Neutrophil (primary cell): ENCODE measurements around the gene ARHGEF25.

Experiments
- H3K27ac ChIP-seq: fragments of 200-600 bp; sonication (generic); 2 replicates; pipeline ENCODE4 v1.5.1; 2016; ENCODE audit warnings: mild to moderate bottlenecking, moderate library complexity
- H3K27me3 ChIP-seq: fragments of 200-600 bp; sonication (generic); 2 replicates; pipeline ENCODE4 v1.6.0; 2016; ENCODE audit warnings: mild to moderate bottlenecking
- H3K36me3 ChIP-seq: fragments of 200-600 bp; sonication (generic); 2 replicates; pipeline ENCODE4 v1.5.1; 2017
- H3K4me1 ChIP-seq, 2 experiments: fragments of 200-600 bp in 1 of 2; sonication (generic) in 1 of 2; 1 replicate in 1 of 2; 2 replicates in 1 of 2; pipeline versions ENCODE4 v1.5.1 to v1.6.1; 2013 to 2016; ENCODE audit warnings: low read depth in 1 of 2, low read length in 1 of 2, mild to moderate bottlenecking in 1 of 2, moderate library complexity in 1 of 2; ENCODE audit not compliant: control insufficient read depth in 1 of 2, insufficient read depth in 1 of 2
- H3K4me3 ChIP-seq, 2 experiments: fragments of 200-600 bp in 1 of 2; sonication (generic) in 1 of 2; 1 replicate in 1 of 2; 2 replicates in 1 of 2; pipeline ENCODE4 v1.5.1; 2013 to 2016; ENCODE audit warnings: low read depth in 1 of 2, low read length in 1 of 2, mild to moderate bottlenecking in 1 of 2, moderate library complexity in 1 of 2
- H3K9me3 ChIP-seq: fragments of 200-600 bp; sonication (generic); 2 replicates; pipeline ENCODE4 v1.5.1; 2016
- TF ChIP-seq, protein P1 (sequence below): fragments of 200-600 bp; sonication (generic); IDR thresholded peaks from 2 replicates; pipeline ENCODE4 v1.5.1; 2016; ENCODE audit warnings: antibody characterized with exemption

ARHGEF25 gene

DNA sequence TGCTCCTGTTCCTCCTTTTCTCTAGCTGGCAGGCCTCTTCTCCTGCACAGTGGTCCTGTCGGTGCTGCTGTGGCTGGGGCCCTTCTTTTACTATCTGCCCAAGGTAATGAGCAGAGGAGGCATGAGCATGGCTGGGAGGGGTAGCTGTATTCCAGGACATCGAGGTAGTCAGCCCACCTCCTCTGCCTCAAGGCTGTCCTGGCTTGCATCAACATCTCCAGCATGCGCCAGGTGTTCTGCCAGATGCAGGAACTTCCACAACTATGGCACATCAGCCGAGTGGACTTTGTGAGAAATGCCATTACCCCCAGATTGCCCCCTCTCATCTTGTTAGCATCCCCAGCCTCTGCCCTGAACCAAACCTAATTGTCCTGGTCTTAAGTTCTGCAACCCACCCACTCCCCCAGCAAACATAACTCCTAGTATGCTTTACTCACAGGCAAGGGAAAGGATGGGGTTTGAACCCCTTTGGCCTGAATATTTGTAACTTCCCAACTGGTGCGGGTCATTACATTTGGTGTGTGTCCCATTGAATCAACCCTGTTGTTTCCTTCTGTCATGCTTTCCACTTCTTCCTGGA, 12.7 kb downstream of the ARHGEF25 start:
- H3K27me3 ChIP-seq: peaks cover 100% of the 10 kb centered on the region
- H3K4me1 ChIP-seq: peaks cover 25 to 29% of the 10 kb centered on the region in 2 experiments
- no peak overlapping the region for H3K4me3 ChIP-seq
- no peaks in the 10 kb centered on the region for H3K36me3 ChIP-seq
- H3K27ac ChIP-seq: no peak overlapping the region
- H3K9me3 ChIP-seq: no peaks in the 10 kb centered on the region
- TF ChIP-seq, protein P1, sequence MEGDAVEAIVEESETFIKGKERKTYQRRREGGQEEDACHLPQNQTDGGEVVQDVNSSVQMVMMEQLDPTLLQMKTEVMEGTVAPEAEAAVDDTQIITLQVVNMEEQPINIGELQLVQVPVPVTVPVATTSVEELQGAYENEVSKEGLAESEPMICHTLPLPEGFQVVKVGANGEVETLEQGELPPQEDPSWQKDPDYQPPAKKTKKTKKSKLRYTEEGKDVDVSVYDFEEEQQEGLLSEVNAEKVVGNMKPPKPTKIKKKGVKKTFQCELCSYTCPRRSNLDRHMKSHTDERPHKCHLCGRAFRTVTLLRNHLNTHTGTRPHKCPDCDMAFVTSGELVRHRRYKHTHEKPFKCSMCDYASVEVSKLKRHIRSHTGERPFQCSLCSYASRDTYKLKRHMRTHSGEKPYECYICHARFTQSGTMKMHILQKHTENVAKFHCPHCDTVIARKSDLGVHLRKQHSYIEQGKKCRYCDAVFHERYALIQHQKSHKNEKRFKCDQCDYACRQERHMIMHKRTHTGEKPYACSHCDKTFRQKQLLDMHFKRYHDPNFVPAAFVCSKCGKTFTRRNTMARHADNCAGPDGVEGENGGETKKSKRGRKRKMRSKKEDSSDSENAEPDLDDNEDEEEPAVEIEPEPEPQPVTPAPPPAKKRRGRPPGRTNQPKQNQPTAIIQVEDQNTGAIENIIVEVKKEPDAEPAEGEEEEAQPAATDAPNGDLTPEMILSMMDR: no peak

DNA sequence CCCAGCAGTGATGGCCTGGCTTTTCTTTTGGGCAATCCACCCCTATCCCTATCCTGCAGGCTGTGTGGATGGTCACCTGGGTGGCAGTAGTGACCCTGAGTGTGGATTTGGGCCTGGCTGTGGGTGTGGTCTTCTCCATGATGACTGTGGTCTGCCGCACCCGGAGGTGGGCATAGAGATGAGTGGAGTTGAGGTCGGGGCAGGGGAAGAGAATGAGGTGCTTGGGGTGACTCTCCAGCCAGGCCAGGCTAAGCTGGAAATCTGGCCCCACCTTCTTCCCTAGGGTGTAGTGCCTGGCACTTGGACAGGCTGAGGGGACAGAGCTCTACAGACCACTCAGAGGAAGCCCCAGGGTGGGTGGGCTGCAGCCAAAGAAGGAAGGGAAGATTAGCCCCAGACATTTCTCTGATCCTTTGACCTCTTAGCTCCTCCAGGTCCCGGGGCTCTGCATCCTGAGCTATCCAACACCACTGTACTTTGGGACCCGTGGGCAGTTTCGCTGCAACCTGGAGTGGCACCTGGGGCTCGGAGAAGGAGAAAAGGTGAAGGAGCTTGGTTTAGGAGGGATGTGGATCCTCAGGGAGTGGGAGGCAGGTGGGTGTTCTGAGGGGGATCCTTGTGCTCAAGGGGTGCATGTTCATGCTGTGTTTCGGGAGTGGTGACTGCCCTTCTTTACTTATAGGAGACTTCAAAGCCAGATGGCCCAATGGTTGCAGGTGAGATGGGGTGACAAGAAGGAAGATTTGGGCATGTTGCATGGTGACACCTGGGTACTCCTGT, 13.4 kb downstream of the ARHGEF25 start:
- Histone ChIP-seq H3K27me3 (peaks cover 100% of the 10 kb centered on the region), H3K4me1 (peaks cover 22 to 25% of the 10 kb centered on the region in 2 experiments), H3K36me3 (no peaks in the 10 kb centered on the region), H3K9me3 (no peaks in the 10 kb centered on the region), H3K4me3 (no peak overlapping the region), H3K27ac (no peak overlapping the region)
- TF ChIP-seq, protein P1: no peak

DNA sequence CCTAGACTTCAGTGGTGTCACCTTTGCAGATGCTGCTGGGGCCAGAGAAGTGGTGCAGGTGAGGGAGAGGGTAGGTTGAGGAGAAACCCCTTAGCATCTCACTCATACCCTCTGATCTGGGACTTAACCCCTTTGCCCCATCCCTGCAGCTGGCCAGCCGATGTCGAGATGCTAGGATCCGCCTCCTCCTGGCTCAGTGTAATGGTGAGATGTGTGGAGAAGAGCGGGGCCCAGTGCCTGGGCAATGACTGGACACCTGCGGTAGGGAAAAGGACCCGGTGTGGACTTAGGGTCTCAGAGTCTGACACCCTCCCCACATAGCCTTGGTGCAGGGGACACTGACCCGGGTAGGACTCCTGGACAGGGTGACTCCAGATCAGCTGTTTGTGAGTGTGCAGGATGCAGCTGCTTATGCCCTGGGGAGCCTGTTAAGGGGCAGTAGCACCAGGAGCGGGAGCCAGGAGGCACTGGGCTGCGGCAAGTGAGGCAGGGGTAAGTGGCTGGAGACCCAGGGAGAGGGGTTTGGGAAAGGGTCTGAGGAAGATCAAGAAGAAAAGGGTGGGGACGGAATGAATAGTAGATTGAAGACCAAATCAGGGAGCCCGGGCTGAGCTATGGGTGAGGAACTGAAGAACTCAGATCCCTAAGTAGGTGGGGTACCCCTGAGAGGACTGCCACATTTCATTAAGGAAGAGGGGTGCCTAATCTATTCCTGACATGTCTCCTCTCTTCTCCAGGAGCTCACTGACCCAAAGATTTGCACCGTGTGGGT, 14.2 kb downstream of the ARHGEF25 start:
- Histone ChIP-seq H3K27ac (no peak overlapping the region), H3K9me3 (no peaks in the 10 kb centered on the region), H3K36me3 (no peaks in the 10 kb centered on the region), H3K27me3 (peaks cover 100% of the 10 kb centered on the region), H3K4me3 (no peak overlapping the region), H3K4me1 (peaks cover 21% of the 10 kb centered on the region in 2 experiments)
- TF ChIP-seq, protein P1: no peak

- TF ChIP-seq, protein P1: no peak
- peaks cover 100% of the 10 kb centered on the region for H3K27me3 ChIP-seq
- H3K4me3 ChIP-seq: no peak overlapping the region
- H3K36me3 ChIP-seq: no peaks in the 10 kb centered on the region
- peaks cover 12% of the 10 kb centered on the region in 2 experiments for H3K4me1 ChIP-seq
- no peak overlapping the region for H3K27ac ChIP-seq
- H3K9me3 ChIP-seq: no peaks in the 10 kb centered on the region
These were observed 15.1 kb downstream of the ARHGEF25 start for GRCh38 chr12:57626111-57626920.

- H3K9me3 ChIP-seq: no peaks in the 10 kb centered on the region
- H3K27me3 ChIP-seq: peaks cover 100% of the 10 kb centered on the region
- H3K4me1 ChIP-seq: peaks cover 5 to 7% of the 10 kb centered on the region in 2 experiments
- H3K4me3 ChIP-seq: no peak overlapping the region
- no peaks in the 10 kb centered on the region for H3K36me3 ChIP-seq
- TF ChIP-seq, protein P1: no peak
- no peak overlapping the region for H3K27ac ChIP-seq
These were observed 15.7 kb downstream of the ARHGEF25 start for GRCh38 chr12:57626921-57627445.
